ENCODE data around the gene ANK2.

GRCh38 chr4:113375964-113376666 is 326.7 kb downstream of the ANK2 start:
- TF ChIP-seq CTCF (conservative IDR thresholded peaks at IDR 0.05; ENCODE audit: low read depth in 2 of 2) = no peak
- TF ChIP-seq EZH2 (IDR thresholded peaks at IDR 0.05; ENCODE audit: low read depth, unreplicated experiment) = no peak
- no peak for TF ChIP-seq POLR2AphosphoS5 (IDR thresholded peaks at IDR 0.05; ENCODE audit: low read depth)
- TF ChIP-seq EZH2phosphoT487 (IDR thresholded peaks at IDR 0.05; ENCODE audit: unreplicated experiment) = no peak
- TF ChIP-seq CREB1 (CRISPR knock-in tag; IDR thresholded peaks at IDR 0.05; ENCODE audit: low read depth) = no peak
- TF ChIP-seq REST (IDR thresholded peaks at IDR 0.05; ENCODE audit: unreplicated experiment) = no peak
